ENCODE data around the gene PSD4.

PSD4 gene

DNA sequence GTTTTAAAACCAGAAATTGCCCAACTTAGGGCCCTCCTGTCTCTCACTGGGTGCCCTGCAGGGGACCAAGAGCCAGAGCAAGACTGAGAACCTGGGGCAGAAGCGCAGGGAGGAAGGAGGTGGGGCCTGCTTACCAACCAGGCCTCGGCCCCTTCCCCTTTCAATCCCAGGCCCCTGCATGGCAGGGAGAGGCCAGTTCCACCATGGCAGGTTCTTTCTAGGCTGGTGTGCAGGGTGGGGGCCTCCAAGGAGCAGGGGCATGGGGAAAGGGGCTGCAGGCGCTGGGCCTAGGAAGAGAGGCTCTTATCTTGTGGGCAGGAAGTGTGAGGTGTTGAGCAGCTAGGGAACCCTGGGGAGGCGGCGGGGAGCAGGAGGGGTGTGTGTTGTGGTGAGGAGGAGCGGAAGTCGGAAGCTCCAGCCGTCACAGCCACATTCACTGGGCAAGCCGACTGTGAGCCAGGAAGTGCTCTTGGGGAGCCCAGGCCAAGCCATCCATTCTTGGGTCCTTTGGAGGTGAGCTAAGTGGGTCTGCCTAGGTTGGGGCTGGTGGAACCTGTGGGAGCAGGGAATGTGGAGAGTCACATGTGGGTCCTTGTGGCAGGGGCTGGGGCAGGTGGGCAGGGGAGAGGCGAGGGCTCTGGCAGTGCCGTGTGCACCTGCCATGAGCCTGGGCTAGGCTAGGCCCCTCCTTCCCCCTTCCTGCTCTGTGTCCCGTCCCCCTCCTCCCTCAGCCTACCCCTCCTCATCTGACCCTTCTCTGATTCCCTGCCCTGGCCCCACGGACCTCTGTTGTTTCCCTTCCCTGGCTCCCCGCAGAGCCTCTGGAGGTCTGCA is at the start of gene PSD4:
Gene PSD4 (plus strand): TSS at position 430 of the 834 bp plus-strand sequence. CDS start 8,486 bp downstream, outside the sequence.
- peak; percentile 80 for DNase-seq

DNA sequence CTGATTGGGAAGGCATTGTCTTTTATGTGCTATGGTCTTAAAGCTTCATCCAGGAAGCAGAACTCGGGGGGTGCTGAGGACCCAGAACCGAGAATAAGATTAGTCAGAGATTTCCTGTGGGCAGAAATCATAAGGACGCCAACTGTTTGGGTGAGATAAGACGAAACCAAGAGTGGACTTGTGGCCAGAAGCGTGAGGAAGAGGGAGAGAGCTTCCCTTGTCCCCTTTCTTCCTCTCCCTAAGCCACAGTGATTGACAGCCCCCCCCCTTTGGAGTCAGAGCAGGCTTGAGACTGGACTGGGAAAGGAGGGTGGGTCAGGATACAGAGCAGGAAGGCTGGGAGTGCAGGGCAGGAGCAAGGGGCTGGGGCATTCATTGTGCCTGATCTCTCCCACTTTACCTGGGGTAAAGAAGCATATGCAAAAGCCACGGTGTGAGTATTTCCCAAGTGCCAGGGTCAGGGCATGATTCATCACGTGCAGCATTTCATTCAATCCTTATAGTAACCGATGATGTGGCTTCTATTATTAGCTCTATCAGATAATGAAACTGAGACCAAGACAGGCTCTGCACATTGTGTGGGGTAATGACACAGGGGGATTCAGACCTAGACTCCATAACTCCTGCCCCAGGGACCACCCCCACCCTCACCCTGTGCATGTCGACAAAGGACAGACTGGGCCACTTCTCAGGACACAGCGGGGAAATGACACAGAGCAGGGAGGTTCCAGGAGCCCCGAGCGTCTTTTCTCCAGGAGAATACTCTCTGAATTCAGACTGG is 49.4 kb upstream of the PSD4 start:
- DNase-seq, result no peak

DNA sequence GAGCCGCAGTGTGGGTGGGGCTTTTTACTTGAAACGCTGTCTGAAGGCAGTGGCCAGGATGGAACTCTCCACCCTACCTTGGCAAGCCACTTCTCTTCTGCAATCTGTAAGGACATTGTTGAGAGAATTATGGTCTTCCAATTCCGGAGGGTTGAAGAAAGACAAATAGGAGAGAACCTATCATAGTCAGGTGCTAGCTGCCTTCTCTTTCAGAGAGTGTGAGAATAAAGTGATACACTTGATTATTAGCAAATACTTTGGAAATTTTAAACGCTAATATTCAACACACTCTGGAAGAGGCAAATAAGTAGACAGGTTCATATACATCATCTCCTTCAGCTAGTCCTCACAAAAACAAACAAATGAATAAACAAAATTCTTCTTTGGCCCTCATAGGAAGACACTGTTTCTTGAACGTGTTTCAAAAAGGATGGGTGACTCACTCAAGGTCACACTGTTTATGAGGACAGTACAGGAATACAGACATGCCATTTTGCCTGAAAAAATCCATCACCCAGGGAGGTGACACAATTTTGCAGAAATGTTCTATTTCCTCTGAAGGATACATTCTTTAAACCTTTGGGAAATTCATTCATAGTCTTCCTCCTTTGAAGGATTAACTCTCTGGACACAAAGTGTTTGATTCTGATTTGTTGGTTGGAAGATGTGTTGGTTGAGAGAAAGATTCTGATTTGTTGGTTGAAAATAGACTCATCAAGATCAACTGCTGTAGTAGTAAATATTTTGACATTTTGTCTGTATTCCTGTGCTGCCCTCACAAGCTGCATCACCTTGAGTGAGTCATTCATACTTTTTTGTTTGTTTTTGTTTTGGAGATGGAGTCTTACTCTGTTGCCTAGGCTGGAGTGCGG is 48.6 kb upstream of the PSD4 start:
- DNase-seq, result no peak

DNA sequence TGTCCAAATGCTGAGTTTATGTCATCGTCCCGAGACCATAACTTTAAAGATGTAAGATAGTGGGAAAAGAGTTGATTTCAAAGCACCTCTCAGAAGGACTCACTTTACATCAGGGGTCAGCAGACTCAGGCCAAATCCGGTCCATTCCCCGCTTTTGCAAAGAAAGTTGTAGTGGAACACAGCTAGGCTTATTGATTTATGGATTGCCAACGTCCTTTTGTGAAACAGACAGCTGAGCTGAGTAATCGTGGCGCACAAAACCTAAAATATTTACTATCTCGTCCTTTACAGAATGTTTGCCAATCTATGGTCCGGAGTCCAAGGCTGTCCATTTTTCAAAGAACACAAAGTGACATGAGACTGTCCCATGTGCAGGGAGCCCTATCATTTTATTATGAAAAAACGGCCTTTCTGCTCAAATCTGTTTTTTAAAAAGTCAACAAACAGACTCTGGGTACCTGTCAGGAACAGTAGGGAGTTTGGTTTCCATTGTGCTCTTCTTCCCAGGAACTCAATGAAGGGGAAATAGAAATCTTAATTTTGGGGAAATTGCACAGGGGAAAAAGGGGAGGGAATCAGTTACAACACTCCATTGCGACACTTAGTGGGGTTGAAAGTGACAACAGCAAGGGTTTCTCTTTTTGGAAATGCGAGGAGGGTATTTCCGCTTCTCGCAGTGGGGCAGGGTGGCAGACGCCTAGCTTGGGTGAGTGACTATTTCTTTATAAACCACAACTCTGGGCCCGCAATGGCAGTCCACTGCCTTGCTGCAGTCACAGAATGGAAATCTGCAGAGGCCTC is 46.7 kb upstream of the PSD4 start, which contains the start of gene IL1RN:
Gene IL1RN (plus strand): TSS at position 754 of the 801 bp plus-strand sequence. CDS start 27 bp downstream, at position 781.
- no peak for DNase-seq

DNA sequence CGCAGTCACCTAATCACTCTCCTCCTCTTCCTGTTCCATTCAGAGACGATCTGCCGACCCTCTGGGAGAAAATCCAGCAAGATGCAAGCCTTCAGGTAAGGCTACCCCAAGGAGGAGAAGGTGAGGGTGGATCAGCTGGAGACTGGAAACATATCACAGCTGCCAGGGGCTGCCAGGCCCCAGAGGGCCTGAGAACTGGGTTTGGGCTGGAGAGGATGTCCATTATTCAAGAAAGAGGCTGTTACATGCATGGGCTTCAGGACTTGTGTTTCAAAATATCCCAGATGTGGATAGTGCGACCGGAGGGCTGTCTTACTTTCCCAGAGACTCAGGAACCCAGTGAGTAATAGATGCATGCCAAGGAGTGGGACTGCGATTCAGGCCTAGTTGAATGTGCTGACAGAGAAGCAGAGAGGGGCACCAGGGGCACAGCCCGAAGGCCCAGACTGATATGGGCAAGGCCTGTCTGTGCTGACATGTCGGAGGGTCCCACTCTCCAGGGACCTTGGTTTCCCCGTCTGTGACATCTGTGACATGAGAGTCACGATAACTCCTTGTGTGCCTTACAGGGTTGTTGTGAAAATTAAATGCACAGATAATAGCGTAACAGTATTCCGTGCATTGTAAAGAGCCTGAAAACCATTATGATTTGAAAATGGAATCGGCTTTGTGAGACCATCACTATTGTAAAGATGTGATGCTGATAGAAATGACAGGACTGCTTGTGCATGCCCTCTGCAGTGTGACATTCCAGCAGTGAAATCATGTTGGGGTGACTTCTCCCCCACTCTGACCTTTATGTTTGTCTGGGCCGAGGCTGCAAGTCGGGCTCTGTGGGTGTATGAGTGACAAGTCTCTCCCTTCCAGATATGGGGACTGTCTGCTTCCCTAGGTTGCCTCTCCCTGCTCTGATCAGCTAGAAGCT is 45.9 kb upstream of the PSD4 start:
- no peak for DNase-seq

DNA sequence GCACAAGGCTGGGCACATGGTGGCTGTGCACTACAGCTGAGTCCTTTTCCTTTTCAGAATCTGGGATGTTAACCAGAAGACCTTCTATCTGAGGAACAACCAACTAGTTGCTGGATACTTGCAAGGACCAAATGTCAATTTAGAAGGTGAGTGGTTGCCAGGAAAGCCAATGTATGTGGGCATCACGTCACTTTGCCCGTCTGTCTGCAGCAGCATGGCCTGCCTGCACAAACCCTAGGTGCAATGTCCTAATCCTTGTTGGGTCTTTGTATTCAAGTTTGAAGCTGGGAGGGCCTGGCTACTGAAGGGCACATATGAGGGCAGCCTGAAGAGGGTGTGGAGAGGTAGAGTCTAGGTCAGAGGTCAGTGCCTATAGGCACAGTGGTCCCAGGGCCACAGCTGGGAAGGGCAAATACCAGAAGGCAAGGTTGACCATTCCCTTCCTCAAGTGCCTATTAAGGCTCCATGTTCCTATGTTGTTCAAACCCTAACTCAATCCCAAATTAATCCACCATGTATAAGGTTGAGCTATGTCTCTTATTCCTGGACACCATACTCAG is 44.2 kb upstream of the PSD4 start:
- no peak for DNase-seq

DNA sequence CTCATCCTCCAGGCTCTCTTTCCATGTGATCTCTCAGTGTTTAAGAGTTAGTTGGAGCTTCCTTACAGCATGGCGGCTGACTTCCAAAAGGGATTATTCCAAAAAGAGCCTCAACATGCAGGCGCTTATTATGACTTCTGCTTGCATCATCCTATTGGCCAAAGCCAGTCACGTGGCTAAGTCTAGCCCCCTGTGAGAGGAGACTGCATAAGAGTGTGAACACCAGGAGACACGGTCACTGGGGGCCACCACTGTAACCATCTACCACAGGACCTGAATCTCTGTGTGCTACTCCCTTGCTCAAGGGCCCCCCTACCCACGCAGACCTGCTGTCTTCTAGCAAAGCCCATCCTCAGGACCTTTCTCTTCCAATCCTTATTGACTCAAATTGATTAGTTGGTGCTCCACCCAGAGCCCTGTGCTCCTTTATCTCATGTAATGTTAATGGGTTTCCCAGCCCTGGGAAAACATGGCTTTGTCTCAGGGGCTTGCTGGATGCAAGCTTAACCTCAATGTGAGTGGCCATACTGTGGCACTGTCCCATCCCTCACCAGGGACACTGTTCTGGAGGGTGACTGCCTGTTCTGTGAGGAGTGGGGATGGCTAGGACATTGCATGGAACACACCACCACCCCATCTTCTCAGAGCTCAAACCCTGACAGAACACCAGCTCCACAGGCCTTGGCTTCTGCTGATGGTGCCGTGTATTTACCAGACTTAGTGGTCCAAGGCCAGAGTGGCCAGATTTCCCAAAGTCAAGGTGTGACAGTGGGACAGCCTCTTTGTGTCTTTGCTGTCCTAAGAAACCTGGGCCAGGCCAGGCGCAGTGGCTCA is 42.2 kb upstream of the PSD4 start:
- no peak for DNase-seq

DNA sequence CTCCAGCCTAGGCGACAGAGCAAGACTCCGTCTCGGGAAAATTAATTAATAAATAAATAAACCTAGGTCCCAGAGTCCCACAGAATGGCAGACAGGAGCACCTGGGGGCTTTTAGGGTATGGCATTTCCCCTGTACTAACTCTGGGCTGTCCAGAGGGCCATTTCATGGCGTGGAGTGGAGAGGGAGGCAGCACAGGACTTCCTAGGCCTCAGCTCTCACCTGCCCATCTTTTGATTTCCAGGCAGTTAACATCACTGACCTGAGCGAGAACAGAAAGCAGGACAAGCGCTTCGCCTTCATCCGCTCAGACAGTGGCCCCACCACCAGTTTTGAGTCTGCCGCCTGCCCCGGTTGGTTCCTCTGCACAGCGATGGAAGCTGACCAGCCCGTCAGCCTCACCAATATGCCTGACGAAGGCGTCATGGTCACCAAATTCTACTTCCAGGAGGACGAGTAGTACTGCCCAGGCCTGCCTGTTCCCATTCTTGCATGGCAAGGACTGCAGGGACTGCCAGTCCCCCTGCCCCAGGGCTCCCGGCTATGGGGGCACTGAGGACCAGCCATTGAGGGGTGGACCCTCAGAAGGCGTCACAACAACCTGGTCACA is 41.3 kb upstream of the PSD4 start:
- DNase-seq, result no peak

DNA sequence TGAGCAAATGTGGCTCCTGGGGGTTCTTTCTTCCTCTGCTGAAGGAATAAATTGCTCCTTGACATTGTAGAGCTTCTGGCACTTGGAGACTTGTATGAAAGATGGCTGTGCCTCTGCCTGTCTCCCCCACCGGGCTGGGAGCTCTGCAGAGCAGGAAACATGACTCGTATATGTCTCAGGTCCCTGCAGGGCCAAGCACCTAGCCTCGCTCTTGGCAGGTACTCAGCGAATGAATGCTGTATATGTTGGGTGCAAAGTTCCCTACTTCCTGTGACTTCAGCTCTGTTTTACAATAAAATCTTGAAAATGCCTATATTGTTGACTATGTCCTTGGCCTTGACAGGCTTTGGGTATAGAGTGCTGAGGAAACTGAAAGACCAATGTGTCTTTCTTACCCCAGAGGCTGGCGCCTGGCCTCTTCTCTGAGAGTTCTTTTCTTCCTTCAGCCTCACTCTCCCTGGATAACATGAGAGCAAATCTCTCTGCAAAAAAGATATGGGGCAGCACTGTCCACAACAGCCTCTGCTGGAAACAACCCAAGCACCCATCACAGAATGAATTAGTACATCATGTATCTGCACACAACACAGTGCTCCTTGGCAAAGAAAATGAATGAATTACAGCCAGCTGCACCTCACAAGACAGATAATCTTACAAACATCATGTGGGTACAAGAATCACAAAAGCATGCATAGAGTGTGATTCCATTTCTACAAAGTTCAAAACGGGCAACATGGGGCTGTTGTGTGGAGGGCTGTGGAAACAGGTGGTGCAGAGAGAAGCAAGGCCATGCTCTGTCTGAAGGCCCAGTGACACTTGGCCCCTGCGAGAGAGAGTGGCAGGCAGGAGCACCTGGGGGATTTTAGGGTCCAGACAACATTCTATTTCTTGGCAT is 39.8 kb upstream of the PSD4 start:
- no peak for DNase-seq

DNA sequence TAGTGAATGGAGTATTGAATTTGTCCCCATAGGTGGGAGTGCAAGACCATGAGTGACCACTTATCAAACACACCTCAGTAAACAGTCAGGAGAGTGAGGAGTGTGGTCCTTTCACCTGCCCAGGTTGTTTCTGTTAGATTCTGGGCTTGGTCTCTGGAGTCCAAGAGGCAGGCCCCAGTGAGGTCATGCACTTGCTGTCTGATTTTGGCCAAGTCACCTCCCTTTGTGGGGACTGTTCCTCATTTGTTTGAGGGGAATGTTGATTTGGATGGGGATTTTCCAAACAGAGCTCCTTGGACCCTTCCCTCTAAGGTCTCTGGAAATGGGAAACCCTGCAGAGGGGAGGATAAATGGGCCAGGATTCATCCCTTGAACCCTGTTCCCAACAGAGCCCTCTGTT is 39.1 kb upstream of the PSD4 start:
- DNase-seq, result no peak

DNA sequence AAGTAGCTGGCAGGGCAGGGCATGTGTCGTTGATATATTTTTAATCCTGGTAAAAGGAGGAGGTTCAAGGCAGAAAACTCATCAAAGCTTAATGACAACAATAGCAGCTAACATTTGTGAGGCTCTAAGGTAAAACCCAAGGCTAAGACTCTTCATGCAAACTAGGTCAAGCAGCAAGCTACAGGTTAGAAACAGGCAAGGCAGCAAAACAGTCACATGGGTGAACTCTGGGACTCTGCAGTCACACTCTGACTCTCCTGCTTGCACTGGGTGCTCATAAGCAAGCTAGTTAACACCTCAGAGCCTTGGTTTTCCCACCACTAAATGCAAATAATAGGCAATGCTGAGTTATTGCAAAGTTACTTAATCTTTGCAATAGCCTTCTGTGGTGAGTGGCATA is 38.5 kb upstream of the PSD4 start:
- DNase-seq, result no peak

DNA sequence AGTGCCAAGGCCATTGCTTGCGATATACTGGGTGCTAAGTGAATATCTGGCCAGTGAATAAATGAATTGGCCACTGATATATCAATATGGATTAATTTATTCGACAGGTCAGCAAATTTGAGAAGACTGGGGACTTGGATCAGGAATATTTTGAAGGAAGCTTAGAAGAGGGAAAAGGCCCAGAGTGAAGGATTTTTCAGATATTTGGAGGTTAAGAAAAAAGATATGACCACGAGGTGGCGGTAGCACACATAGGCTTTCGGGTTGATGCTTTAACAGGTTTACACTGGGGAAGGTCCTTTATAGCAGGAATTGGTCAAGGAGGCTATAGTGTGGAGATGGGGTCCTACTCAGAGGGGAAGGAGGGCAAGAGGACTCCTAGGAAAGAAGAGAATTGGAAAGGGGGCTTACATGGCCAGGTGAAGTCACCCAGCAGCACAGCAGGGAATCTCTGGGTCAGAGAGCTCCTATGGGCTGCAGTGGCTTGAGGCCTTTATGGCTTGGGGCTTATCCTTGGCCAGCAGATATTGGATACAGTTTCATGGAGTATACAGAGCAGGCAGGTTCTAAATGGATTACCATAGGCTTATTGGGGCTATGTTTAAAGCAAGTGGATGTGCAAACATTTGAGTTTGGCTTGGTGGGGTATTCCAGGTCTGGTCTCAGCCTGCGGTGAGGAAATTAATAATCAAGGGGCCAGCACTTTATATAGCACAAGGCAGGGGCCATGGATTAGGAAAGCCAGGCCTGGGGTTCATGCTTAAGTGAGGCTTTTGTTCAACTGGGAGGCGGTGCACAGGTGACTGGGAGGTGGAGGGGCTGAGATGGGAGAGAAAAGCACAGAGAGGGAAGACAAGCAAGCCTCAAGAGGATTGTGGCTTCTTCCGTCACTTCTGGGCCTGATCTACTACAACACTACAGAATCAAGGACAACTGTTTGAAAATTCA is 36.7 kb upstream of the PSD4 start:
- DNase-seq, result peak; percentile 15

DNA sequence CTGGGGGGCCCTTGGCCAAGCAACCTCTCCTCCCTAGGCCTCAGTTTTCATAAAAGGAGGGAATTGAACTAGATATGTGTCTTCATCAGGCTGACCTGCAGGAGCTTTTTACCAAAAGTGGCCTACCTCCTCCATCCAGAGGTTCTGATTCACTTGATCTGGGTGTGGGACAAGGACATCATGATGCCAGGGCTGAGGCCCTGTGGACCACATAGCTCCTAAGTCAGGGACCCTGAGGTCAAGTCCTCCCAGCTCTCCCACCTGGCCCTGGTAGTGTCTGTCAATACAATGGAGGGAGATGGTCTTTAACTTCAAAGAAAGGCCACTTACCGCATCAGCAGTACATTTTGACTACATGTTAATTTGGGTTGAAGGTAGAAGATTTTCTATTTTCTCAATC is 35.9 kb upstream of the PSD4 start:
- no peak for DNase-seq

DNA sequence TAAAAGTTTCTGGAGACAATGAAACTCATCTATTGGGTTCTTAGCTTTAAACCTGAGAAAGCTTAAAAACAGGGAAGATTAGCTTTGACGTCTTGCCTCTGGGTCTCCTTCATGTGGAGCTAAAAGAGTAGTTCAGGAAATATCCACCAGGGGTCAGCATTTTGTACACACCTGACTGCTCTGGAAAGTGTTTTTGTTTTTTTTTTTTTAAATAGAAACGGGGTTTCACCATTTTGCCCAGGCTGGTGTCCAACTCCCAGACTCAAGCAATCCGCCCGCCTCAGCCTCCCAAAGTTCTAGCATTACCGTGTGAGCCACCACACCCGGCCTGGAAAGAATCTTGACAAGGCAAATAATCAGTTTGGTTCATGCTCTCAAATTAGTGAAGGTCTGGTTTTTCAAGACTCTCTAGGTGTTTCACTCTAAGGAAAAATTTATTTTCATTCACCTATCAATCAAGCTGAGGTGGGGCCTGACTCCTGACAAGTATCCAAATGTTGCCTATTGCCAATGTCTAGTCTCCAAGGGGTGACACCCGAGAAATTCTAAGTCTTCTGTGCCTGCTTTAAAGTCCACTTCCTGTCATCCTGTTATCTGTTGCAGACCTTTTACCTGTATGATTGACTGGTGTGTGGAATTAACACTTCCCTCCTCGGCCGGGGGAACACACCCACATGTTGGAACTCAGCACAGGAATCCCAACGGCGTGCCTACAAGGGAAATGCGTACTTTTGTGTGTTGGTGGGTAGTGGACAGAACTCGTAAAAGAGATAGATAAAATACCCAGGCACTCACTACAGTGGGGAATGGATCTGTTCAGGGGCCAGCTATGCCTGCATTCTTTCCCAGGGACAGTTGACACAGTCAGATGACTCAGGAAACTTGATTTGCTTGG is 35.1 kb upstream of the PSD4 start:
- DNase-seq, result no peak

DNA sequence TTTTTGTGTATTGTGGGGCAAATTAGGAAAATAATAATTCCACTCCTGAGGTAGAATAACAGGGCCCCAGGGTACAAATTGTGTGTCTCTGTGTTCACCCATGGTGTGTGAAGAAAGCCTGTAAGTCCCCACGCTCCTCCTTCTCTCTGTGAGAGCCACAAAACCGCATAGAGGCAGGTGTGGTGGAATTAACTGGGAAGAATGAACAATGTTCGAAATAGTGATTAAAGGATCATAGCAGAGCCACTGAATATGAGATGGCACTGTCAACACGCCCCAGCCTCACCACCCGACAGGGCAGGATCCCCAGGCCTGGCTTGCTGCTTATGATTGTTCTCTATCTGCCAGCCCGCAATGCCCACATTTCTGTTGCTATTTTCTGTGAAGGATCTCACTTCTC is 32.3 kb upstream of the PSD4 start:
- DNase-seq, result no peak

DNA sequence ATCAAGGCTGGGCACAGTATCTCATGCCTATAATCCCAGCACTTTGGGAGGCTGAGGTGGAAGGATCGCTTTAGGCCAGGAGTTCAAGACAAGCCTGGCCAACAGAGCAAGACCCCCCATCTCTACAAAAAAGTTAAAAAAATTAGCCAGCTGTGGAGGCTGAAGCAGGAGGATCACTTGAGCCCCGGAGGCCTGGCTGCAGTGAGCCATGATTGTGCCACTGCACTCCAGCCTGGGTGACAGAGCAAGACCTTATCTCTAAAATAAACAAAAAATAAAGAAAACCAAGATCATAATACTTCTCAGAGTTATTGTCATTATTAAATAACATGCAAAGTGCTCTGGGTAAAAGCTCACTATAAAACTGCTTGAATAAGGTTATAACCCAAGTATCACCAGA is 31.5 kb upstream of the PSD4 start:
- no peak for DNase-seq

All from stimulated activated CD4-positive, alpha-beta T cell treated with anti-CD3 and anti-CD28 coated beads, Interleukin-4, amount 100 ng/mL, for 1 hour (primary cell).